ENCODE results near the gene NKPD1.
"Not testable (repeated sequence)": the region's sequence is repeated elsewhere in the genome, so short reads cannot be mapped to it uniquely, and the experiment has no call there.

NKPD1 gene

DNA sequence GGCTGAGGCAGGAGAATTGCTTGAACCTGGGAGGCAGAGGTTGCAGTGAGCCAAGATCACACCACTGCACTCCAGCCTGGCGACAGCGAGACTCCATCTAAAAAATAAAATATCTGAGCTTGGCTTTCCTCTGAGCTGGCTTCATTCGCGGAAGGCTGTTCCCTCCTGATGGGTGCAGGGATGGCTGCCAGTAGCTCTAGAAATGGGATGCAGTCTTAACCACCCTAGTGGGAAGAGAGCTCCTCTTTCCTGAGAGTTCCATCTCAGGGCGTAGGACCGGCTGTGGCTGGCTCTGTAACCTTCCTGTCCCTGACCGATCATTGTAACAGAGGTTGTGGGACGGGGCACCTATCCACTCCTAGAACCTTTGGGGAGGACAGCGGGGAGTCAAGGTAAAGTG is 35.4 kb downstream of the NKPD1 start:
- H3K27ac ChIP-seq (ENCODE audit: low read depth, low read length, severe bottlenecking), result no peak overlapping the region
- no peaks in the 10 kb centered on the region for H3K9me3 ChIP-seq (ENCODE audit: control insufficient read depth, low read length)
- peaks cover 7% of the 10 kb centered on the region for H3K4me1 ChIP-seq (ENCODE audit: control insufficient read depth, insufficient read depth, low read length, poor library complexity, severe bottlenecking)
- 90 to 98% methylated on average over 7 of the region's 9 CpGs for WGBS, 2 experiments (ENCODE audit: insufficient coverage in 2 of 2)
- no peak overlapping the region for H3K4me3 ChIP-seq (ENCODE audit: extremely low read depth, insufficient read depth, low read length, poor library complexity, severe bottlenecking)
- peaks cover 21% of the 10 kb centered on the region for H3K36me3 ChIP-seq (ENCODE audit: control insufficient read depth, insufficient read depth, low read length)

DNA sequence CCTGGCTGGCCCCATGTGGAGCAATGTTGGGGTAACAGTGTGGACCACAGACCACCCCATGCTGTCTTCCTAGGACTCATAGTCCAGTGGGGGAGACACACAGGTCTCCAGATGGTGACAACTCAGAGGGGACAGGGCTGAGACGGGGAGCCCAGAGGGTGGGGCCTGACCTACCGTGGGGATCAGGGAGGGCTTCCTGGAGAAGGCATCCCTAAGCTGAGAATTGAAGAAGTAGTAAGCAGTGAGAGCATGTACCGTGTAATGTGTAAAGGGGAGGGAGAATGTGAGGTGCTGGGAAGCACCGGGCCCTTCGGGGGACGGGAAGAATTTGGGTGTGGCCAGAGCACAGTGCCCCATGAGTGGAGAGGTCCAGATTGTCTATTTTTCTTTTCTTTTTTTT is 36.8 kb downstream of the NKPD1 start:
- Histone ChIP-seq H3K4me3 (ENCODE audit: extremely low read depth, insufficient read depth, low read length, poor library complexity, severe bottlenecking) (no peak overlapping the region), H3K27ac (ENCODE audit: low read depth, low read length, severe bottlenecking) (no peak overlapping the region)
- WGBS, 2 experiments (ENCODE audit: insufficient coverage in 2 of 2), result 87 to 100% methylated on average over 1 to 2 of the region's 6 CpGs

DNA sequence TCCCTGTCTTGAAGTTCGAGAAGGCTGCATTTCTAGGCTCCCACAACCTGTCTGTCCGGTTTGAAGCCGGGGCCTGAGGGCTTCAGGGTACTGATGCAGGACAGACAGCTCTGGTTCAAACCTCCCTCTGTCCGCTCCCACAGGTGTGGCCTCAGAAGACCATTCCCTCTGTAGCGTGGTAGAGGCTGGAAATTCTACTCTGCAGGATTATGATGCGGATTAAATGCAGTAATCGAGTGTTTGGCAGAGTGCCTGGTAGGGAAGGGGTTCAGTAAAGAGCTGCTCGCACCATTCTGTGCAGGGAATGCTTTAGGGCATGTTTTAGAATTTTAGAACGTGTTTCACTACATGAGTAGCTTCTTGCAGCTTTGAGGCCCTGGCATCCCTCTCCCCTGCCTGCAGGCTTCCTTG is 37.3 kb downstream of the NKPD1 start:
- no peaks in the 10 kb centered on the region for H3K9me3 ChIP-seq (ENCODE audit: control insufficient read depth, low read length)
- no peak overlapping the region for H3K4me3 ChIP-seq (ENCODE audit: extremely low read depth, insufficient read depth, low read length, poor library complexity, severe bottlenecking)
- peaks cover 6% of the 10 kb centered on the region for H3K4me1 ChIP-seq (ENCODE audit: control insufficient read depth, insufficient read depth, low read length, poor library complexity, severe bottlenecking)
- WGBS, 2 experiments (ENCODE audit: insufficient coverage in 2 of 2), result 92 to 95% methylated on average over 8 to 9 of the region's 9 CpGs
- peaks cover 8% of the 10 kb centered on the region for H3K36me3 ChIP-seq (ENCODE audit: control insufficient read depth, insufficient read depth, low read length)
- H3K27ac ChIP-seq (ENCODE audit: low read depth, low read length, severe bottlenecking), result no peak overlapping the region

More for the DNA sequence above, 36.8 kb downstream of the NKPD1 start:
- no peaks in the 10 kb centered on the region for H3K9me3 ChIP-seq (ENCODE audit: control insufficient read depth, low read length)
- H3K36me3 ChIP-seq (ENCODE audit: control insufficient read depth, insufficient read depth, low read length), result peaks cover 14% of the 10 kb centered on the region
- peaks cover 6% of the 10 kb centered on the region for H3K4me1 ChIP-seq (ENCODE audit: control insufficient read depth, insufficient read depth, low read length, poor library complexity, severe bottlenecking)

DNA sequence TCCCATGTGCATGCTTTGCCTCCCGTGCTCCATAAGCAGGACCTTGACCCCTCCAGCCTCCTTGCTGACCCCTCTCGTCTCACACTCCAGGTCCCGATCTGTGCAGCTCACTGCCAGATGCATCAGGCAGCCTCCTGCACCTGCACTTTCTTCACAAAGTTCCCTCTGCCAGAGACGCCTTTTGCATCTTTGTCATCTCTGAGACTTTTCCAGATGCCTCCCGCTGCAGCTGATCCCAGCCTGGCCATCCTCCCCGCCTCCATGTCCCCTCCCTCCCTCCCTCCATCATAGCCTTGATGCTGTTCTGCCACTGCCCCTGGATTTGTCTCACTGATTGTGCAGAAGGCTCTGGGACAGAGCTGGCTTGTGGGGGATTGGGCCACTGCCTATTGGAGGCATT is 38.0 kb downstream of the NKPD1 start:
- peaks cover 5% of the 10 kb centered on the region for H3K36me3 ChIP-seq (ENCODE audit: control insufficient read depth, insufficient read depth, low read length)

DNA sequence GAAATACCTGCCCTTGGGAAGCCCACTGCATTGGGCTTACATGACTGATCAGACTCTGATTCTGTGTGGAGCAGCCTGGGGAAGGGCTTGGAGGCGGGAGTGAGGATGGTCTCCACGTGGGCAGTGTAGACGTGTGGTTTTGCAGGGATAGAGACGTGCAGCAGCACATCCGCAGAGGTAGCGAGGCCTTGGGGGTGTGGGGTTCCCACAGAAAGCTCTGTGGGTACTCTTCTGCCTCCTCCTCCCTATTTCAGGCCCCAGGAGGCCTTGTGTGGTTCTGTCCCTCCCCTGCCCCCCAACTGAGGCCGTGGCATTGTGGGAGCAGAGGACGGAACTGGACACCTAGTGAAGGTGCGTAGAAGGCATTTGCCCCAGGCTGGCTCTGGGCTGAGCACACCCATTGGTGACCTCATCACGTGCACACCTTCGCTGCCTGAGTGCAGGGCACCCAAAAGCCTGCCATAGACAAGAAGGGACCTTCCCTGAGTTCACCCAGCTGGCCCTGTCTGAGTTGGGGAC is 38.9 kb downstream of the NKPD1 start:
- no peaks in the 10 kb centered on the region for H3K9me3 ChIP-seq (ENCODE audit: control insufficient read depth, low read length)
- no peak overlapping the region for H3K4me3 ChIP-seq (ENCODE audit: extremely low read depth, insufficient read depth, low read length, poor library complexity, severe bottlenecking)
- H3K36me3 ChIP-seq (ENCODE audit: control insufficient read depth, insufficient read depth, low read length), result peaks cover 4% of the 10 kb centered on the region
- 95% methylated on average over 7 to 11 of the region's 11 CpGs for WGBS, 2 experiments (ENCODE audit: insufficient coverage in 2 of 2)
- H3K27ac ChIP-seq (ENCODE audit: low read depth, low read length, severe bottlenecking), result no peak overlapping the region
- H3K4me1 ChIP-seq (ENCODE audit: control insufficient read depth, insufficient read depth, low read length, poor library complexity, severe bottlenecking), result peaks cover 6% of the 10 kb centered on the region

More for the DNA sequence above, 38.0 kb downstream of the NKPD1 start:
- Histone ChIP-seq H3K4me1 (ENCODE audit: control insufficient read depth, insufficient read depth, low read length, poor library complexity, severe bottlenecking) (peaks cover 6% of the 10 kb centered on the region), H3K27ac (ENCODE audit: low read depth, low read length, severe bottlenecking) (no peak overlapping the region), H3K4me3 (ENCODE audit: extremely low read depth, insufficient read depth, low read length, poor library complexity, severe bottlenecking) (no peak overlapping the region), H3K9me3 (ENCODE audit: control insufficient read depth, low read length) (no peaks in the 10 kb centered on the region)
- 85 to 94% methylated on average over 3 to 6 of the region's 6 CpGs for WGBS, 2 experiments (ENCODE audit: insufficient coverage in 2 of 2)

DNA sequence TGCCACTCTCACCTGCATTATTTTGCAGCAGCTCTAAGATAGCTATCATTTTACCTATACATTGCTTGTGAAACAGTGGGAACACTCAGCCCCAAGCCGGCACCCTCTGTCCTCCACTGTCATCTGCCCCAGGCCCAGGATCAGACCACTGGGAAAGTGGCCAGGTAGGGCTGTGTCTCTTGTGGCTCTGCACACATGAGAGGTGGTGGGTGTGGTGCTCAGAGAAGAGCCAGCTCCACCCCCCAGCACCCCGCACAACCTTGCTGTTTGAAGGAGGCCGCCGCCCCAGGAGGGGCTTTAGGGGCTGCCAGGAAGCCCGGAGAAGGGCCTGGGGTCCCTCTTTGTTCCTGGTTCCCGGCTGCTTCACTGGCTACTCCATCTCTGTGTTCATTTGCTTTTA is 41.2 kb downstream of the NKPD1 start:
- no peaks in the 10 kb centered on the region for H3K36me3 ChIP-seq (ENCODE audit: control insufficient read depth, insufficient read depth, low read length)
- no peak overlapping the region for H3K4me3 ChIP-seq (ENCODE audit: extremely low read depth, insufficient read depth, low read length, poor library complexity, severe bottlenecking)
- no peak overlapping the region for H3K27ac ChIP-seq (ENCODE audit: low read depth, low read length, severe bottlenecking)
- H3K9me3 ChIP-seq (ENCODE audit: control insufficient read depth, low read length), result no peaks in the 10 kb centered on the region
- 88 to 94% methylated on average over 3 to 5 of the region's 6 CpGs for whole genome bisulfite sequencing, 2 experiments (ENCODE audit: insufficient coverage in 2 of 2)
- no peaks in the 10 kb centered on the region for H3K4me1 ChIP-seq (ENCODE audit: control insufficient read depth, insufficient read depth, low read length, poor library complexity, severe bottlenecking)

DNA sequence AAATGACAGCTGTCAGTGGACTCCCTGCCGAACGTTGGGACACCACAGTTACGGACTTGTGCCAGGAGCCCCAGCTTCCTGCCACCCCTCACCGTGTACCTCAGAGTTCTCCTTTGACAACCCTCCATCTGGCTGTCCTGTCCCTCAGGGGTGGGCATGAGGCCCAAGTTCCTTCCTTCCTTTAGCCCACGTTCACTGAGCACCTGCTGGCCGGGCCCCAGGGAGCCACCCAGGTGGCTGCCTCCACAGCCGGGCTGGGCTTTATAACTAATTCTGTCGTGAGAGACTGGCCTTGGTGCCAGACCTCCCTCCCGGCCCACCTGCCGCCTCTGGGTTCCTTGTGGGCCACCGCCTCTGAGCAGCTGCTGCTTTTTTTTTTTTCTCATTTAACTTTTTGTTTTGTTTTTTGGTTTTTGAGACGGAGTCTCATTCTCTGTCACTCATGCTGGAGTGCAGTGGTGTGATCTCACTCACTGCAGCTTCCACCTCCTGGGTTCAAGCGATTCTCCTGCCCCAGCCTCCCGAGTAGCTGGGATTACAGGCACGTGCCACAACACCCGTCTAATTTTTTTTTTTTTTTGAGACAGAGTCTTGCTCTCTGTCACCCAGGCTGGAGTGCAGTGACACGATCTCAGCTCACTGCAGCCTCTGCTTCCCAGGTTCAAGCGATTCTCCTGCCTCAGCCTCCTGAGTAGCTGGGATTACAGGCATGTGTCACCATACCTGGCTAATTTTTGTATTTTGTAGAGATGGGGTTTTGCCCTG is 42.0 kb downstream of the NKPD1 start:
- H3K4me3 ChIP-seq (ENCODE audit: extremely low read depth, insufficient read depth, low read length, poor library complexity, severe bottlenecking); H3K9me3 ChIP-seq (ENCODE audit: control insufficient read depth, low read length); H3K27ac ChIP-seq (ENCODE audit: low read depth, low read length, severe bottlenecking); H3K36me3 ChIP-seq (ENCODE audit: control insufficient read depth, insufficient read depth, low read length); H3K4me1 ChIP-seq (ENCODE audit: control insufficient read depth, insufficient read depth, low read length, poor library complexity, severe bottlenecking): not testable (repeated sequence)
- 91 to 92% methylated on average over 15 of the region's 18 CpGs for WGBS, 2 experiments (ENCODE audit: insufficient coverage in 2 of 2)

DNA sequence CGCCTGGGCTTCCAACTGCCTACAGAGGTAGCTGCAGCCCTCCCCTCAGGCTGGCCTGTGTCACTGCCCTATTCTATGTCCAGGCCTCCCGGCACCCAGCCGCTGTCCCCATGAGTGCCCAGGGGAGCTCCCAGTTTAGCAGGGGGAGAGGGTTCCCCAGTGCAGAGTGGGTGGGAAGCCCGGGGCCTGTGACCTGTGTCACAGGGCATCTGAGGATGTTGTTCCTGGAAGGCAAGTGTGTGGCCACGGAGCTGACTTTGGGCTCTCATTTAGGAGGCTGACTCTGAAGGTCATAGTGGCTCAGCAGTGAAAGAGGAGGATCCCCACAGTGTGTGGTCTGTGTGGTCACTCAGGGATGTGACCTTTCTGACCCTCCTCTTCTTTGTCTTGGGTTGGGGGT is 42.7 kb downstream of the NKPD1 start:
- Histone ChIP-seq H3K4me3 (ENCODE audit: extremely low read depth, insufficient read depth, low read length, poor library complexity, severe bottlenecking) (no peak overlapping the region), H3K9me3 (ENCODE audit: control insufficient read depth, low read length) (no peaks in the 10 kb centered on the region), H3K36me3 (ENCODE audit: control insufficient read depth, insufficient read depth, low read length) (peaks cover 2% of the 10 kb centered on the region), H3K27ac (ENCODE audit: low read depth, low read length, severe bottlenecking) (no peak overlapping the region), H3K4me1 (ENCODE audit: control insufficient read depth, insufficient read depth, low read length, poor library complexity, severe bottlenecking) (no peaks in the 10 kb centered on the region)
- WGBS, 2 experiments (ENCODE audit: insufficient coverage in 2 of 2), result 94 to 100% methylated on average over 4 to 5 of the region's 5 CpGs

DNA sequence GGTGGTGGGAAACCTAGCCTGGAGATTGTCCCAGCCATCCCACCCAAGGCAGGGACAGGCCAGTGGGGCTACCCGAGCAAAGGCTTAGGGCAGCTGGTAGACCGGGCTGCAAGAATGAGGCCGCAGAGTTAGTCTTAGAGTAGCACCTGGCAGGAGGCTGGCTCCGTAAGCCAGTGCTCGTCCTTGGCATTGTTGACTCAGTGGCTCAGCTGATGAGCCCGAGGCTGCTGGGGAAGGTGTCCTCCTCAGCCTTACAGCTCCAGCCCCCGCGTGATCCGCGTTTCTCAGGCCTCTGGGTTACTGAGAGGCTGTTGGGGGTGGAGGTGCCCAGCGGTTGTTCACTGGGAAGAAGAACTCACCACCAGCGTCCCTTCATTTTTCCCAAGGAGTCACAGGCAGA is 43.1 kb downstream of the NKPD1 start:
- 93 to 98% methylated on average over 7 to 12 of the region's 12 CpGs for WGBS, 2 experiments (ENCODE audit: insufficient coverage in 2 of 2)
- no peaks in the 10 kb centered on the region for H3K9me3 ChIP-seq (ENCODE audit: control insufficient read depth, low read length)

DNA sequence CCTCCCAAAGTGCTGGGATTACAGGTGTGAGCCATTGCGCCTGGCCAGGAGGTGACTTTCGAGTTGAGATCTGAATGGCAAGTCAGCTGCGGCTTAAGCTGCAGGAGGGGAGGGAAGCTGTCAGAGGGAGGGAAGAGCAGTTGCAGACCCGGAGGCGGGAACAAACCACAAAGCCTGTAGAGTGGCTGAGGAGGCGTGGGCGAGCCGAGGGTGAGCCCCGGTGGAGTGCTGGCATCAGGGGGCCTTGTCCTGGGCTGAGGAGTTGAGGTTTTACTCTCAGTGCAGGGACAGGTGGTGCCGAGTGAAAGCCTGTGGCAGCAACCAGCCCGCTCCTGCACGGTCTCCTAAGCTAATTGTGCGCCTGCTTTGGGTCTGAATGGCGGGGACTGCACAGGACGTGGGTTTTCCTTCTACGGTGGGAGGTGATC is 43.6 kb downstream of the NKPD1 start:
- WGBS, 2 experiments (ENCODE audit: insufficient coverage in 2 of 2), result 75 to 78% methylated on average over 13 to 16 of the region's 16 CpGs
- peaks cover 2% of the 10 kb centered on the region for H3K36me3 ChIP-seq (ENCODE audit: control insufficient read depth, insufficient read depth, low read length)
- no peak overlapping the region for H3K4me3 ChIP-seq (ENCODE audit: extremely low read depth, insufficient read depth, low read length, poor library complexity, severe bottlenecking)
- H3K9me3 ChIP-seq (ENCODE audit: control insufficient read depth, low read length), result no peaks in the 10 kb centered on the region
- no peaks in the 10 kb centered on the region for H3K4me1 ChIP-seq (ENCODE audit: control insufficient read depth, insufficient read depth, low read length, poor library complexity, severe bottlenecking)
- H3K27ac ChIP-seq (ENCODE audit: low read depth, low read length, severe bottlenecking), result no peak overlapping the region

More for the DNA sequence above, 43.1 kb downstream of the NKPD1 start:
- Histone ChIP-seq H3K27ac (ENCODE audit: low read depth, low read length, severe bottlenecking) (no peak overlapping the region), H3K4me1 (ENCODE audit: control insufficient read depth, insufficient read depth, low read length, poor library complexity, severe bottlenecking) (no peaks in the 10 kb centered on the region), H3K36me3 (ENCODE audit: control insufficient read depth, insufficient read depth, low read length) (peaks cover 2% of the 10 kb centered on the region), H3K4me3 (ENCODE audit: extremely low read depth, insufficient read depth, low read length, poor library complexity, severe bottlenecking) (no peak overlapping the region)

Data from mesodermal cell (in vitro differentiated cells).